GM19239 (cell line): ENCODE data around the gene PSMA7.

Experiments used
- DNase-seq: peaks from one replicate; pipeline ENCODE4 v3.0.0; 2011; ENCODE audit warnings: low spot score; ENCODE audit not compliant: insufficient read length
- FAIRE-seq: peaks from 2 replicates; lab custom pipeline; 2011; peaks lifted over from hg19 to GRCh38; lab: Jason Lieb, UNC

PSMA7 gene

GRCh38 chr20:62141043-62141396 is 2.2 kb downstream of the PSMA7 start:
- FAIRE-seq (no peak), DNase-seq (no peak)

DNA sequence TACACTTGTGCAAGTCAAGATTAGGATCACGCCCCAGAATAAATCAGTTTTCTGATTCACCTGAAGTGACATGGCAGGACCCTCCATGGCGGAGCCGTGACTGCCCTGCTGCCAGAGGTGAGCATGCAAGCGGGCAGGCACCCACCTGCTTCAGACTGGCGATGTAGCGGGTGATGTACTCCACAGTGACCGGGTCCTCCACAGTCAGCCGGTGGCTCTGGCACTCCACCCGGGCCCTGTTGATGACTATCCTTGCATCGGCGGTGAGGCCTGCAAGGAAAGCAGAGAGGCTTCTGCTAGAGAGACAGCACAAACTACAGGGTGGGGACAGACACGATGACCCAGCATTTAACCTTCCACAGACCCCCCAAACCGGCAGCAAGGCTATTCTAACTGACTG is 3.6 kb downstream of the PSMA7 start:
- FAIRE-seq (no peak), DNase-seq (no peak)

DNA sequence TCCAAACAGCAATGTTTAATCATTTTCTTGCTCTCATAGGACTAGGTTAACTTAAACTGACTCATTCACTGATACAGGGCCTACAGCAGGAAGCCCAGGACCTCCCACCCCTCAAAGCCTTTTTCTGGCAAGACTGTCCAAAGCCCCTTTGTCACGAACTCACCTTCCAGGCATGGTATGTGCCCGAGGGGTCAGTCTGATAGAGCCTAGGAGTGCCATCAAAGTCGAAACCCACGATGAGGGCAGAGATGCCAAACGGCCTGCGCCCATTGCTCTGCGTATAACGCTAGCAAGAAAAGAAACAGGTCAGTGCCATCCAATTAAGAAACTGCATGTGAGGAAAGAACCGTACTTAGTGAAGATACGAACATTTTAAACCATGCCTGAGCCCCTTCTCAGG is 4.3 kb downstream of the PSMA7 start:
- FAIRE-seq = no peak

GRCh38 chr20:62138204-62138543 is 5.0 kb downstream of the PSMA7 start:
- no peak for FAIRE-seq
- no peak for DNase-seq

More for the DNA sequence above, 4.3 kb downstream of the PSMA7 start:
- DNase-seq = no peak

DNA sequence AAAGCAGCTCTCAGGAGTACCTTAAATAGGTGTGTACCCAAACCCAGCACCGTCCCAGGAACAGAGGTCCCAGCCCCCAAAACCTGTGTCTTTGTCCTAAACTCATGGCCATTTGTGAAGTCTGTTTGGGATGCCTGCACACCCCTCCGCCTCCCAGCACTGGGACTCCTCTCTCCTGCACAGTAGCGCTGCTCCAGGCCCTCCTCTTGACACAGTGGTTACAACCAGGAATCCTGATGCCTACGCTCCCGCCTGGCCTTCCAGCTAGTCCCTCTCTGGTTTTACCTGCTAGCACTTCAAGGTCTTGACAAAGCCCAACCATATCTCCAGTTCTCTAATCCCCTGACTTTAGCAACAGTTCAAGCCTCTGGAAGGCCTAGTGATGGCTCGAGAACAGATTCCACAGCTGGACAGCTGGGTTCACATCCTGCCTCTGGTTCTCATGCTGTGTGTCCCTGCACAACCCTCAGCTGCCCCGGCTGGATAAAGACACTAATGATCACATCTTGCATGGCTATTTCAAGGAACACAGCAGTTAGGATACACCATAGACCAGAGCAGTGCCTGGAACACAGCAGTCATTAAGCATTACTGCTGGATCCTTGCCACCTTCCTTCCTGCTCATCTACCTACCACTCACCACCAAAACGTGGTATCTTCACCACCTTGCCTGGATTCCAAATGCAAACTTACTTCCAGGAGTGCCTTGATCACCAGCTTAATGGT is 5.6 kb downstream of the PSMA7 start:
- FAIRE-seq (no peak), DNase-seq (no peak)

- FAIRE-seq (no peak), DNase-seq (no peak)
Observed at GRCh38 chr20:62137092-62137384, 6.2 kb downstream of the PSMA7 start.

GRCh38 chr20:62136283-62137091 is 6.7 kb downstream of the PSMA7 start:
- DNase-seq = peak; percentile 44
- FAIRE-seq = no peak

DNA sequence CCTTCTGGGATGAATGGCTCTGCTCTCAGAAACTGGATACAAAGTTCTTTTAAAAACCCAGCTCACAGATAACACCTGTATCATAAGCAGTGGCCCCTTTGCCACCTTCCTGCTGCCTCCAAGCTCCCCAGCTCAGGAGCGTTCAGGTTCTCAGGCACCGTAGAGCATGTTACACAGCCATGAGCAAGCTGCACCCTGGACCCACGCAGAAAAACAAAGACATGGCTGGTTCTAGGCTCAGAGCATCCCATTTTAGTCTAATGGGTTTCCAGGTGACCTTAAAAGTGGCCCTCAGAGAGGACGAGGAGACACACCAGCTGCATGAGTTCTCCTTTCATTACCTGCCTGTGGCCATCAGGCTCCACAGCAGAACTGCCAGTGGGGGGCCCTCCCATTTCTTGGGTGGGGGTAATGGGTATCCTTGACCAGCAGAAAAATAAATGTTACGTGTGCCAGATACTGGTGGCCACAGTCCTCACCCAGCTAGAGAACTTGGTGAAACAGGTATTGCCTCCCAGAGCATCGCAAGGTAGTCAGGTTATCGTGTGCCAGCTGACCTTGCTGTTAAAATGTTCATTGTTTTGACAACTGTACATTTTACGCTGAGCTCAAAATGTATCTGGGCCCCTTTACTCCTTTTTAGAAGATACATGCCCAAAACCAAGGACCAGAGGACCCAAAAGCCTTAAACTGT is 7.5 kb downstream of the PSMA7 start:
- FAIRE-seq = no peak

GRCh38 chr20:62134735-62135231 is 8.4 kb downstream of the PSMA7 start:
- FAIRE-seq (no peak), DNase-seq (no peak)

More for the DNA sequence above, 7.5 kb downstream of the PSMA7 start:
- no peak for DNase-seq

- FAIRE-seq (no peak), DNase-seq (no peak)
Observed at GRCh38 chr20:62133864-62134263, 9.3 kb downstream of the PSMA7 start.

DNA sequence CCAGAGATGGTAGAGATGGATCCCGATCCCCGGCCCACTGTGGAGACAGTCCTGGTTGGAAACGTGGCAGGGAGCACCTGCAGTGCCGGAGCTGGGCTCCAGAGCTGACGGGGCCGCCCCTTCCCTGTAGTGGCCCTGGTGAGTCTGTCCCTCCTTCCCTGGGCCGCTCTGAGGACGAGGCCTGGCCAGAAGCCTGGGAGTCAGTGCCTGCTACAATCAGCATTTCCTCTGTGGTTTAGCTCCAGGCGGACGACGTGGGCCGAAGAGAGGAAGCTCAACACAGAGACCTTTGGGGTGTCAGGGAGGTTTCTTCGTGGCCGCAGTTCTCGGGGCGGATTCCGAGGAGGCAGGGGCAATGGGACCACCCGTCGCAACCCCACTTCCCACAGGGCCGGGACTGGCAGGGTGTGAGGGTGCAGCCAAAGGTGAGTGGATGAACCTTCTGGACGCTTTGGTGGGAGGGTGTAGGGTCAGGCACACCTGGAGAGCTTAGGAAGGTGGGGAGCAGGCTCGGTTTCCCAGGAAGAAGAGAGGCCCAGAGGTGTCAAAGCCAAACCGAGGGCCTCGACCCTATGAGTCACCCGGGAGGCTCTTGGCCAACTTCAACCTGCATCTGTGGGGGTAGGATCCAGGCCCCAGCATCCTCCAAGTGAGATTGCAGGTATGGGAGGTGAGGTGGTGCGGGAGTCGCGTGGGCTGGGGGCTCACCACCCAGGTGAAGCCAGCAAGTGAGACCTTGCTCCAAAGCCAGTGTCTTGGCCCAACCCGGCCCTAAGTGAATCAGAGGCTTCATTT is 9.9 kb downstream of the PSMA7 start:
- no peak for DNase-seq
- FAIRE-seq = no peak

- DNase-seq (no peak), FAIRE-seq (no peak)
Observed at GRCh38 chr20:62132421-62132820, 10.8 kb downstream of the PSMA7 start.

DNA sequence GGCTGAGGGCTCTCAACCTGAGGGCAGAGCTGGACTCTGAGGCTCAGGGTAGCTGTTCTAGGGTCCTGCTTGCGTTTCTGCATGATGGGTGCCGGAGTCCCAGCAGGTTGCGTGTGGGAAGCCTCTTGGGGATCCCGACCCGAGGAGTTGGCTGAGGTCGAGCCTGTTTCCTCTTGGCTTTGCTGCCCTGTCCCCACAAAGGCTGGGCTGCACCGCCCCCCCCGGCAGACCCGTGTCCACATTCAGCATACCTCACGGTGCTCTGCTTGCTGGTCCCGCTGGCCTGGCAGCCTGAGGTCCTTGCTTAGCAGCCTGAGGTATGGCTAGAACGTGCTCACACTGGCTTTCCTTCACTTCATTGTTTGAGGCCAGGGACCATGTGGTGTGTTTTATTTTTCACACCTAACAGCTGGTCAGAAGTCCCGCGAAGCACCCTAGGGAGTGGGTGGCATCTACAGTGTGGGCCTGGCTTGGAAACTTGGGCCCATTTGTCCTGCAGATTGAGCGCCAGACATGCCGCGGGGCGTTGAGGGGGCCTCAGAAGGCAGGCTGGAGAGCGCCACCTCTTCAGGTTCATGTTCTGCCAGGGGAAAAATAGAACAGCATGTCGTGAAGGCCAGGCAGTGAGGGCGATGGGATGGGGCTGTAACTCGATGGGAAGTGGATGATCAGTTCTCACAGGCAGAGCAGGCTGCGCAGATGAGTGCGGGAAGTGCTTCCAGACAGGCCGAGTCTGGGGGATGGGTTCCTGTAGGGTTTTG is 11.5 kb downstream of the PSMA7 start:
- FAIRE-seq (no peak), DNase-seq (no peak)

GRCh38 chr20:62129731-62130531 is 13.3 kb downstream of the PSMA7 start:
- DNase-seq (no peak), FAIRE-seq (no peak)

DNA sequence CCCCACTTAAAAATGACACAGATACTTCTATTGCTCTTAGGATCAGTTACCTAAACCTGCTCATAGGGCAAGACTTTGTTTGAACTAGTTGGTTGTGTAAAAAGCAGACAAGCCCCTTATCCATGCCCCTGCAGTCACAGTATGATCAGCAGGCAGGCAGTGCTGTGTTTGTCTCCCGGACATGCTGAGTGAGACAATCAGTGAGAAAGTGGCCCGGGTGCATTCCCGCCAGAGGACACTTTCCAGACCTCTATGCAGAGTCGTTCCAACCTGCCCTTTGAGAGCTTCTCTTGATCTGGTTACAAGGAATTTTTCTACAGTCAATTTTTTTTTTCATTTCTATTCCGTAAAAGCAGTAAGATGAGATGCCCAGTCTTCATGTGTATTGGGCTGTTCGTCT is 14.7 kb downstream of the PSMA7 start:
- DNase-seq = no peak
- FAIRE-seq = no peak

GRCh38 chr20:62127799-62128198 is 15.4 kb downstream of the PSMA7 start:
- DNase-seq (no peak), FAIRE-seq (no peak)

DNA sequence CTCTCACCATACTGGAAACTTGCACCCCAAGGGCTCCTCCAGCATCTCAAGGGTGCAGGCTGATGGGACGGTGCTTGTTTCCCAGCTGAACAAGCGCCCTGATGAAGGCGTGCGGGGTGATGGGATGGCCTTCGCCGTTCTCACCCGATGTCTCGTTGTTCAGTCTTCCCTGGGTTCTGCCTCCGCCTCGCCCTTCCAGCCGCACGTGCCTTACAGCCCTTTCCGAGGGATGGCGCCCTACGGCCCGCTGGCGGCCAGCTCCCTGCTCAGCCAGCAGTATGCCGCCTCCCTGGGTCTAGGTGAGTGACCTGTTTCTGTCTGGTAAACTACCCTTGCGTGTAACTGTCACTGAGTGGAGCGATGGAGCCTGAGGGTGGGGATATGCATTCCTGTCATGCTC is 17.1 kb downstream of the PSMA7 start:
- no peak for DNase-seq

GRCh38 chr20:62123450-62124118 is 19.6 kb downstream of the PSMA7 start:
- no peak for DNase-seq
- no peak for FAIRE-seq

More for the DNA sequence above, 17.1 kb downstream of the PSMA7 start:
- FAIRE-seq = no peak
